ENCODE results near the gene ATP11A.

The ATP11A gene

GRCh38 chr13:112897956-112898620 is 208.2 kb downstream of the ATP11A start:
- Histone ChIP-seq H3K4me3 (ENCODE audit: low read depth, low read length) (no peak overlapping the region), H3K27me3 (ENCODE audit: control insufficient read depth, insufficient read depth, low read length) (peaks cover 1% of the 10 kb centered on the region; the same call in 1 of the 2 replicates), H3K36me3 (ENCODE audit: control insufficient read depth, insufficient read depth, low read length) (peaks cover 5% of the 10 kb centered on the region; the same call in 1 of the 2 replicates), H3K9me3 (ENCODE audit: control insufficient read depth, insufficient read depth, low read length) (no peaks in the 10 kb centered on the region), H3K4me1 (ENCODE audit: control insufficient read depth, insufficient read depth, low read length) (peaks cover 32% of the 10 kb centered on the region), H3K27ac (ENCODE audit: low read depth, low read length) (no peak overlapping the region), H3K9ac (ENCODE audit: low read depth, low read length) (no peak overlapping the region)

DNA sequence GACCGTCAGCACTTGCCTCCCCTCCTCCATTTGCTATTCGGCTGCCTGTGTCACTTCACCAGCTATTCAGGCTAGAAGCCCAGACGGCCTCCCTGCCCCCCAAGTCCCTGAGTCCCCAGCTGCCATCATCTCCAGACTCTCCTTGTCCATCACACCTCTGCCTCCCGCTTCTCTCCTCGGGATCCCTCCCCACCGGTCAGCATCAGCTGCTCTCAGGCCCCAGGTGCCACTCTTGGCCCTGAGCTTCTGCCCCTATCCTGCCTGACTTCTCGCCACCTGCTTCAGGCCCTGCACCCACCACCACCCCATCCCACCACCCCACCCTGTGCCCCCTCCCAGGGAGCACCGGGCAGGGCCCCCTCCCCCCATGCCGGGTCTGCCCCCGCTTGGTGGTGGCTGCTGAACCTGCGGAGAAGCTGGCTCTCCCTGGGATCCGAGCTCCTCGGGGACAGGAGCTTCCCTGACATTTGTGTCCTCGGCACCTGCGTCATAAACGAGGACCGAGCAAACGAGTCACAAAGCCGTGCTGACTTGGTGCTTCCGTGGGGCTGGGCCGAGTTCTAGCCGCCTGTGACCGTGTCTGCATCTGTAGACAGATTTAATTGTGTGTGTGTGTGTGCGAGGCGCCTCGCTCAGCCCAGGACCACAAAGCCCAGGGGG is 208.9 kb downstream of the ATP11A start:
- Histone ChIP-seq H3K4me3 (ENCODE audit: low read depth, low read length) (no peak overlapping the region), H3K36me3 (ENCODE audit: control insufficient read depth, insufficient read depth, low read length) (peaks cover 9% of the 10 kb centered on the region; the same call in 1 of the 2 replicates), H3K9ac (ENCODE audit: low read depth, low read length) (no peak overlapping the region), H3K27me3 (ENCODE audit: control insufficient read depth, insufficient read depth, low read length) (no peaks in the 10 kb centered on the region), H3K9me3 (ENCODE audit: control insufficient read depth, insufficient read depth, low read length) (no peaks in the 10 kb centered on the region), H3K27ac (ENCODE audit: low read depth, low read length) (no peak overlapping the region), H3K4me1 (ENCODE audit: control insufficient read depth, insufficient read depth, low read length) (peaks cover 26% of the 10 kb centered on the region)

GRCh38 chr13:112899281-112900225 is 209.7 kb downstream of the ATP11A start:
- no peaks in the 10 kb centered on the region for H3K27me3 ChIP-seq (ENCODE audit: control insufficient read depth, insufficient read depth, low read length)
- H3K9me3 ChIP-seq (ENCODE audit: control insufficient read depth, insufficient read depth, low read length), result peaks cover 5% of the 10 kb centered on the region
- no peak overlapping the region for H3K27ac ChIP-seq (ENCODE audit: low read depth, low read length)
- no peak overlapping the region for H3K9ac ChIP-seq (ENCODE audit: low read depth, low read length)
- peaks cover 25% of the 10 kb centered on the region for H3K4me1 ChIP-seq (ENCODE audit: control insufficient read depth, insufficient read depth, low read length)
- no peak overlapping the region for H3K4me3 ChIP-seq (ENCODE audit: low read depth, low read length)
- peaks cover 10% of the 10 kb centered on the region; the same call in 1 of the 2 replicates for H3K36me3 ChIP-seq (ENCODE audit: control insufficient read depth, insufficient read depth, low read length)

DNA sequence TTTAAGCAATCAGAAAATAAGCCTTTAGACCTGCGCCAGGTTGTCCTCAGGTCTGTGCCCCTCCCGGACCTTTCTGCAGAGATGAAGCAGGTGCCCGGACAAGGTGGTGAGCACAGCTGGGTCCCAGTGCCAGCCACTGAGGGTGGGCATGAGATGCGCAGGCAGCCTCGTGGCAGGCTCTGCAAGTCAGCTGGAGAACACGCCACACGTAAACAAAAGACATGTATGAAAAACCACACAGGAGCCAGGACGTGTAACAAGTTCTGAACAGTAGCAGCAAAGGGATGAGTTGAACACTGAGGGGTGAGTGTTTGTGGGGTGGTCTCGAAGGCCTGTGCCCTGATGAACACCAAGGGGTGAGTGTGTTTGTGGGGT is 210.4 kb downstream of the ATP11A start:
- peaks cover 11% of the 10 kb centered on the region for H3K9me3 ChIP-seq (ENCODE audit: control insufficient read depth, insufficient read depth, low read length)
- peaks cover 14% of the 10 kb centered on the region; the same call in 1 of the 2 replicates for H3K36me3 ChIP-seq (ENCODE audit: control insufficient read depth, insufficient read depth, low read length)
- H3K27ac ChIP-seq (ENCODE audit: low read depth, low read length), result no peak overlapping the region
- H3K4me3 ChIP-seq (ENCODE audit: low read depth, low read length), result no peak overlapping the region
- H3K27me3 ChIP-seq (ENCODE audit: control insufficient read depth, insufficient read depth, low read length), result no peaks in the 10 kb centered on the region
- H3K9ac ChIP-seq (ENCODE audit: low read depth, low read length), result no peak overlapping the region
- H3K4me1 ChIP-seq (ENCODE audit: control insufficient read depth, insufficient read depth, low read length), result peaks cover 24% of the 10 kb centered on the region

DNA sequence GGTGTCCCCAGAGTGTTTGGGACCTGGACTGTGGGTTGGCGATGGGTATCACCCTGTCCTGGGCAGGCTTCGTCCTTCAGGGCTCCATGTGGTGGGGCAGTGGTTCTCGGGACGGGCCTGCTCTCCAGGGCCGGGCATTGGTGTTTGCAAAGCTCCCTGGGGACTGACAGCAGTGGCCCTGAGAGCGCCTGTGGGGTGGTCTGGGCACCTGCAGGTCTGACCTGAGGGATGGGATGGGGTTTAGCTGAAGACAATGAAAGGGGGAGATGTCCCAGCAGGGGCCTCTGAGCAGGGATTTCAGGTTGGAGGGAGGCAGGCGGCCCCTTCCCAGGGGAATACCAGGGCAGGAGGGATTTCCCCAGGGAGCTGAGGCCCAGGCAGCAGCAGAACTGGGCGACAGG is 210.9 kb downstream of the ATP11A start:
- Histone ChIP-seq H3K9me3 (ENCODE audit: control insufficient read depth, insufficient read depth, low read length) (peaks cover 13% of the 10 kb centered on the region), H3K4me3 (ENCODE audit: low read depth, low read length) (no peak overlapping the region), H3K27ac (ENCODE audit: low read depth, low read length) (no peak overlapping the region), H3K27me3 (ENCODE audit: control insufficient read depth, insufficient read depth, low read length) (no peaks in the 10 kb centered on the region), H3K4me1 (ENCODE audit: control insufficient read depth, insufficient read depth, low read length) (peaks cover 22% of the 10 kb centered on the region), H3K36me3 (ENCODE audit: control insufficient read depth, insufficient read depth, low read length) (peaks cover 14% of the 10 kb centered on the region; the same call in 1 of the 2 replicates), H3K9ac (ENCODE audit: low read depth, low read length) (no peak overlapping the region)

DNA sequence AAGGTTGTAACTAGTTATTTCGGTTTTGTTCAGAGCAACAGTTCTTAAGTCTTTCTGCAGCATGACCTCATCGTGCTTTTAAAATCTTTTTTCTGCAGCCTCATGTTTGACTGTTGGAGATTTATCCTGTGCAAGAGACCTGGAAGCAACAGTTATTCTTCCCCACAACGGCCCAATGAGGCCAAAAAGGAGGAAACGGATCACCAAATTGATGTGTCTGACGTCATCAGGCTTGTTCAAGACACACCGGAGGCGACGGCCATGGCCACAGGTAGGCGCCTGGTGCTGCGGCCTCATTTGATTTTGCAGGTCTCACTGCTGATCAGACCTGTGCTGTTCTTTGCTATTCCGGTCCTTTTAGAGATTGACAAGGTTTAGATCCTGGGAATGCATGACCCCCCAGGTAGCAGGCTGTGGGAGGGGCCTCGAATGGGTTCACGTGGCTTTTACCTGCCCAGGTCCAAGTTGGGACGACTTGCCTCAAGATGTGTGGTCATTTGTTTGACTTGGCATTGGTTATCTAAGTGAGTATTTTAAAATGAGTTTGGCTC is 212.3 kb downstream of the ATP11A start:
- Histone ChIP-seq H3K27ac (ENCODE audit: low read depth, low read length) (peak overlapping the region; percentile 48), H3K9me3 (ENCODE audit: control insufficient read depth, insufficient read depth, low read length) (peaks cover 13% of the 10 kb centered on the region), H3K4me3 (ENCODE audit: low read depth, low read length) (no peak overlapping the region), H3K27me3 (ENCODE audit: control insufficient read depth, insufficient read depth, low read length) (no peaks in the 10 kb centered on the region), H3K36me3 (ENCODE audit: control insufficient read depth, insufficient read depth, low read length) (peaks cover 12% of the 10 kb centered on the region; the same call in 1 of the 2 replicates), H3K9ac (ENCODE audit: low read depth, low read length) (no peak overlapping the region), H3K4me1 (ENCODE audit: control insufficient read depth, insufficient read depth, low read length) (peaks cover 34% of the 10 kb centered on the region)

GRCh38 chr13:112902669-112903068 is 212.8 kb downstream of the ATP11A start:
- H3K27me3 ChIP-seq (ENCODE audit: control insufficient read depth, insufficient read depth, low read length), result no peaks in the 10 kb centered on the region
- H3K4me1 ChIP-seq (ENCODE audit: control insufficient read depth, insufficient read depth, low read length), result peaks cover 34% of the 10 kb centered on the region
- H3K27ac ChIP-seq (ENCODE audit: low read depth, low read length), result peak overlapping the region; percentile 48
- 0 out of 2 replicates have a peak, but pooled peaks cover 11% of the 10 kb centered on the region for H3K36me3 ChIP-seq (ENCODE audit: control insufficient read depth, insufficient read depth, low read length)
- no peak overlapping the region for H3K4me3 ChIP-seq (ENCODE audit: low read depth, low read length)
- no peak overlapping the region for H3K9ac ChIP-seq (ENCODE audit: low read depth, low read length)
- H3K9me3 ChIP-seq (ENCODE audit: control insufficient read depth, insufficient read depth, low read length), result peaks cover 13% of the 10 kb centered on the region

GRCh38 chr13:112903071-112903577 is 213.3 kb downstream of the ATP11A start:
- no peaks in the 10 kb centered on the region for H3K27me3 ChIP-seq (ENCODE audit: control insufficient read depth, insufficient read depth, low read length)
- no peak overlapping the region for H3K9ac ChIP-seq (ENCODE audit: low read depth, low read length)
- 0 out of 2 replicates have a peak, but pooled peaks cover 11% of the 10 kb centered on the region for H3K36me3 ChIP-seq (ENCODE audit: control insufficient read depth, insufficient read depth, low read length)
- H3K4me3 ChIP-seq (ENCODE audit: low read depth, low read length), result no peak overlapping the region
- peaks cover 34% of the 10 kb centered on the region for H3K4me1 ChIP-seq (ENCODE audit: control insufficient read depth, insufficient read depth, low read length)
- peak overlapping the region; percentile 48 for H3K27ac ChIP-seq (ENCODE audit: low read depth, low read length)
- H3K9me3 ChIP-seq (ENCODE audit: control insufficient read depth, insufficient read depth, low read length), result peaks cover 13% of the 10 kb centered on the region

DNA sequence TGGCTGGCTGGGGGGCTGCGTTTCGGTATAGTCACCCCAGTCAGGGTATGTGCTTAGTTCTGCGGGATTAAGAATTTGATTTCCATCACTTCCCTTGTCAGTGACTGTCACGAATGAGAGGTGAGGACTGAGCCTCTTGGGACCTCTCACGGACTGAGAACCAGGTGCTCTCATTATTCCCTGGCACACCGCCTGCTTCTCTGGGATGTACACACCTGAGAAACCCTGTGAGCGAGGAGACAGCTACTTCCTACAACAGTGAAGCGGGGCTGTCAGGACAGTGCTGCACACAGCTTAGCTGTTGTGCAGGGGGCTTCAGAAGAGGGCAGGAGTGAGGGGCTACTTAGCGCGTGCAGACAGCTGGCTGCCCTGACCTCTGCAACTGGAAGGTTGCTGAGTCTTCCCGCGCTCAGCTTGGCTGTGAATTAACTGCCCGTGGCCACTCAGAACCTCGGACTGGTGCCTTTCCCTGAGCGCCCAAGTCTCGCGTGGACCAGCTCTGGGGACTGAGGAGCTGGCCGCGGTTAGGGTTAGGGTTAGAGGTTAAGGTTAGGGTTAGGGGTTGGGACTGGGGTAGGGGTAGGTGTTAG is 213.9 kb downstream of the ATP11A start:
- 0 out of 2 replicates have a peak, but pooled peaks cover 11% of the 10 kb centered on the region for H3K36me3 ChIP-seq (ENCODE audit: control insufficient read depth, insufficient read depth, low read length)
- no peak overlapping the region for H3K27ac ChIP-seq (ENCODE audit: low read depth, low read length)
- no peak overlapping the region for H3K4me3 ChIP-seq (ENCODE audit: low read depth, low read length)
- H3K9ac ChIP-seq (ENCODE audit: low read depth, low read length), result no peak overlapping the region
- H3K4me1 ChIP-seq (ENCODE audit: control insufficient read depth, insufficient read depth, low read length), result peaks cover 34% of the 10 kb centered on the region
- H3K9me3 ChIP-seq (ENCODE audit: control insufficient read depth, insufficient read depth, low read length), result peaks cover 13% of the 10 kb centered on the region
- H3K27me3 ChIP-seq (ENCODE audit: control insufficient read depth, insufficient read depth, low read length), result no peaks in the 10 kb centered on the region

DNA sequence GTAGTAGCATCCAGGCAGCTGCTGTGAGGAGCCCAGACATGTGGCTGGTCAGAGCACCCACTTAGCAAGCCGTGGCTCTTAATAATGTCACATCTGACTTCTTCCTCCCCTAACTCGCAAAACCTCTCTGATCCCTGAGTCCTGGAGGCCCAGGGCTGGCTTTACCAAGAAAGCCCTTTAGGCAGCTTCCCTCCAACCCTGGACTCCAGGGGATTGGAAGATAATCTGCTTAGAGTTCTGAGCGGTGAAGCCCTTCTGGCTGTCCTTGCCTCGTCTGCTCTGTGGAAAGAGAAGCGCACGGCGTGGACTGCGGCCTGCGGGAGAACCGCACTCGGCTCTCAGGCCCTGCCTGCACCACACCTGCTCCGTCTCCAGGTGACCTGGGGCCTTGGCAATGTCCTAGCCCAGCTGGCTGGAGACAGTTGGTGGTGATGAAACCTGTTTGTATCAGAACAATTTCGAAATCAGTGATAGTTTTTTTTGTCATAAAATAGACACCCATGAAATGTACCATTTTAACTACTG is 214.7 kb downstream of the ATP11A start:
- Histone ChIP-seq H3K36me3 (ENCODE audit: control insufficient read depth, insufficient read depth, low read length) (0 out of 2 replicates have a peak, but pooled peaks cover 11% of the 10 kb centered on the region), H3K9me3 (ENCODE audit: control insufficient read depth, insufficient read depth, low read length) (peaks cover 13% of the 10 kb centered on the region), H3K27me3 (ENCODE audit: control insufficient read depth, insufficient read depth, low read length) (no peaks in the 10 kb centered on the region), H3K4me1 (ENCODE audit: control insufficient read depth, insufficient read depth, low read length) (peaks cover 34% of the 10 kb centered on the region), H3K9ac (ENCODE audit: low read depth, low read length) (no peak overlapping the region), H3K4me3 (ENCODE audit: low read depth, low read length) (no peak overlapping the region), H3K27ac (ENCODE audit: low read depth, low read length) (no peak overlapping the region)
